Measurements from ENCODE around the gene KLHL30.
"Not testable (repeated sequence)": the region's sequence is repeated elsewhere in the genome, so short reads cannot be mapped to it uniquely, and the experiment has no call there.

The KLHL30 gene

DNA sequence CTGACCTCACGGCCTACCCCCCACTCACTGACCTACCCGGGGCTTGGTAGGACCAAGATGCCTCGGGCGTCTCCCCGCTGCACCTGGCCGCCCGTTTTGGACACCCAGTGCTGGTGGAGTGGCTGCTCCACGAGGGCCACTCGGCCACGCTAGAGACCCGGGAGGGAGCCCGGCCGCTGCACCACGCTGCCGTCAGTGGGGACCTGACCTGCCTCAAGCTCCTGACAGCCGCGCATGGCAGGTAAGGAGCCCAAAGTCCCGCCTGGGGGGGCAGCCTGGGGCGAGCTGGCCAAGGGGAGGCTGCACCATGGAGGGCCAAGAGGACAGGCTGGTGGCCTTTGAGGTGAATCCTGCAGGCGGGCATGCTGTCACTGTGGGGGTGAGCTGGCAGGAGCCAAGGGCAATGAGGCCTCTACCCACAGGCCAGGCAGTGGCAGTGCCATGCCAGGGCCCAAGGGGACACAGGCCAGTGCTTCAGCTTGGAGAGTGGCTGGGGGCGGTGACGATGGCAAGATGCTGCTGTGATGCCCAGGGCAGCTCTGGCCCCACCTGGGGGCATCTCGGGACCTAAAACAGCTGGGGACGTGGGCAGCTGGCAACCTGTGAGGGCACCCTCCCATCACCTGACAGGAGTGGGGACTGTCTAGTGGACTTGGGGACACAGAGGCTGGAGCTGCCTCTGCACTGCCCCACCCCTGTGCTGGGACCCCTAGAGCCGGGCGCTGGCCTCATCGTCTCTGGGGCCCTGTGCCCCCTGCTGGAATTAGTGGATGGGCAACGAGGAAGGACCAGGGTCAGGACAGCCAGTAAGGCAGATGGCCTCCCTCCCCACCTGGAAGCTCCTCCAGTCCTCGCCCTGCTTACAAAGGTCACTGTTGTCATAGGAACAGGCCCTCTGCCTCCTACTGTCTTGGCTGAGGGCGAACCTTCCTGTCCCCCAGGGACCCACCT is 36.3 kb upstream of the KLHL30 start:
- DNase-seq (ENCODE audit: low read depth in 2 of 2), result no peak

DNA sequence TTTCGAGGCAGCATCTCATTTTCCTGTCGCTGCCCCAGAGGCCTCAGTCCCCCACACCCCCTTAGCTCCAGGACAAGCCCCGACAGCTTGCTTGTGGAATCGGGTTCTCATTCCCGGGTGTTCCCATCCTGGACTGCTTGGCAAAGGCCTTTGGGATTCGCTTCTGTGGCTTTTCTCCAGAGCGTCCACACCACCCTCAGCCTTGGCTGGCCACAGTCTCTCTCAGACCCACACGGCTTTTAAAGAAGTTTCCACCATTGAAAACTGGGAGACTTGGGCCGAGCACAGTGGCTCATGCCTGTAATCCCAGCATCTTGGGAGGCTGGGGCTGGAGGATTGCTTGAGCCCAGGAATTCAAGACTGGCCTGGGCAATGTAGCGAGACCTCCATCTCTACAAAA is 35.6 kb upstream of the KLHL30 start:
- no peak for DNase-seq (ENCODE audit: low read depth in 2 of 2)

DNA sequence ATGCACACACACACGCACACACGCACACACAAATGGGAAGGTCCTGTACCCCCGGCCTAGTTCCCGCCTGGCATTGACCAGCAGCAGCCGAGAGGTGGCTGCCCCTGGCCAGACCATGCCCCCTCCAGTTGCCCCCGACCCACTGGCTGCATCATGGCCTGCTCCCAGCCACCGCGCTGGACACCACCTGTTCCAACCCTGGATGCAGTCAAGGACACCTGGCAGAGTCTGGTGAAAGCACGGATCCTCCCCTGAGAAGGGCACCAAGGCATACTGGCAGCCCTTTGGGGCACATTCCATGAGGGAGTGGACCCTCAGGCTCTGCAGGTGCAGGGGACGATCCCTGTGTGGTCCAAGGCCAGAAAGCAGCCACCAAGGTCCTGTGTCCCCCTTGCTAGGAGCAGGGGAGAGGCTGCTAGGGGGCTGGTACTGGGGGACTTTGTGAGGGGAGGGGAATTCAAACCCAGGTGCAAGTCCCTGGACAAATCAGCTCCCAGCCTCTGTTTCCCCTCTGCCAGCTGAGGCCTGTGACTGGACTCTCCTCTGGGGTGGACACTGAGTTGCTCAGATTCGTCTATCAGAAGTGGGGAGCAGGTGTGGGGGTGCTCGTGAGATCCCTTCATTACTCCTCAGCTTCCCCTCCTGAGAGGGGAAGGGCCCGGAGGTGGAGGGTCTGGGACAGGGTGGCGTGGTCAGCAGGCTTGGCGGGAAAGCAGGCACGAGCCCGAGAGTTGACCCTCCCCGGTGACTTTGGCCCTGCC is 34.8 kb upstream of the KLHL30 start:
- no peak for DNase-seq (ENCODE audit: low read depth in 2 of 2)

DNA sequence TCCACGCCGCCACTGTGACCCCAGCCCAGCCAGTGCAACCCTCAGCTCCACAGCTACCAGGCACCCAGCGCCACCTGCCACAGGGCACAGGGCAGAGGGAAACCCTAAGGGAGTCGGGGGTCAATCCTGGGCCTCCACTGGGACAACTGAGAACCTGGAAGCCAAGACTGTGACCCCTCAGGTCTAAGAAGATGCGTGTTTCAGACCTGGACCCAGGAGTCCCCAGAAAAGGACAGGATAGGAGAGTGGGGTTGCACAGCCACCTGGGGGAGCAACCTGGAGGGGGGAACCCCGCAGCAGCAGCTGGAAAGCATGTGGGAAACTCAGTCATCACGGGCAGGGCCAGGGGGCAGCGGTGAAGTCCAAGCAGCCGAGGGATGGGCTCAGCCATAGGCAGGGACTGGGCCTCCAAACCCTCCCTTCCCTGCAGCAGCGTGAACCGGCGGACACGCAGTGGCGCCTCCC is 34.2 kb upstream of the KLHL30 start:
- no peak for DNase-seq (ENCODE audit: low read depth in 2 of 2)

DNA sequence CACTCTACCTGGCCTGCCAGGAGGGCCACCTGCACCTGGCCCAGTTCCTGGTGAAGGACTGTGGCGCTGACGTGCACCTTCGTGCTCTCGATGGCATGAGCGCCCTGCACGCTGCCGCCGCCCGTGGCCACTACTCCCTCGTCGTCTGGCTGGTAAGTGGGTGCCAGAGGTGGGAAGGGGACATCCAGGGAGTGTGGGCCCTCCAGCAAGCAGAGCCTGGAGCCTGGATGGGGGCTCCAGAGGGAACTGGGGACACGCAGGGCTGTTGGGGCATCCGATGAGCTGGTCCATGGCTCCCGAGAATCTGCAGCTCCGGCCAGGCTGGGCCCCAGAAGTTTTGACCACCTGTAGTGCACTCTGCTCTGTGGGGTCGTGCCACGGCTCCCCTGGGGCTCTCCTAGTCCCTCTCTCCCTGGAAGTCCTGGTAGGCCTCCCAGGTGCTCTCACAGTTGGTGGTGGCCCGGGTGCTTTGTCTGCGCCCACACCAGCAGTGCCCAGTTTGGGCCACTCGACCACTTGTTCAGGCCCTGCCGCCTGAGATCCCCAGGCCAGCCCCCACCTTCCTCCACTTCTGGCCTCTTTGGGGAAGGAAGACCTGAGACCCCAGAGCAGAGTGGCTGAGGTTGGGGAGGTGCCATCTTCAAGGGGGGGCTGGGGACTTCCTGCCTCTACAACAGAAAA is 33.6 kb upstream of the KLHL30 start:
- no peak for DNase-seq (ENCODE audit: low read depth in 2 of 2)

DNA sequence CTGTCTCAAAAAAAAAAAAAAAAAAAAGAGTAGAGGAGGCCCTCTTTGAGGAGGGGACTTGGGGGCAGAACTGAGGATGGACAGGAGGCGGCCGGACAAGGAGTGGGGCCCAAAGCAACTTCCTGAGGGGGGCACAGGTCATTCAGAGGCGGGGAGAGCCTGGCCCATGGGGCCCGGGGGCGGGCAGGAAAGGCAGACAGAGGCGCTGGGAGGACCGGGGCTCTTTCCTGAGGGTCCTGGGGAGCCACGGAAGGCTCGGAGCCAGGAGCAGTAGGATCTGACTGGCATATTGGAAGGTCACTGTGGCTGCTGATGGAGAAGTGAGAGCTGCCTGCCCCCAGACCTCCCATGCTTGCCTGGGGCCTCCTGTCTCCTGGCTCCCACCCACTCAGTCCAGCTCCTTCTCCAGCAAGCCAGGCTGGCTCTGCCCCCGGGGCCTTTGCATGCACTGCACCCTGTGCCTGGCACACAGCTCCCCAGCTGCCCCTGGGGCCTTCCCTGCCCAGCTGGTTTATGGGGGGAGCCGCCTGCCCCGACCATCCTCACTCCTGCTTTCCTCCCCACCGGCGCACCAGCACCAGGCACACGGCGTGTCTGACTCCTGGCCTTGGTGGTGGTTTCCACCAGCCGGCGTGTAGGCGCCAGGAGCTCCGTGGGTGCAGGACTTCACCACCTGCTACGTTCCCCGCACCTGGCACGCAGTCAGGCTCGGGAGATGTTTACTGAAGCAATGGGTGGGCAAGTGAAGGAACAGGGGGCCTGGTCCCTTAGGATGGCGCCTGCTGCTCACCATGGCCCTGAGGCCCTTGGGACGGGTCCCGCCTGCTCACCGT is 32.7 kb upstream of the KLHL30 start:
- DNase-seq (ENCODE audit: low read depth in 2 of 2), result no peak

DNA sequence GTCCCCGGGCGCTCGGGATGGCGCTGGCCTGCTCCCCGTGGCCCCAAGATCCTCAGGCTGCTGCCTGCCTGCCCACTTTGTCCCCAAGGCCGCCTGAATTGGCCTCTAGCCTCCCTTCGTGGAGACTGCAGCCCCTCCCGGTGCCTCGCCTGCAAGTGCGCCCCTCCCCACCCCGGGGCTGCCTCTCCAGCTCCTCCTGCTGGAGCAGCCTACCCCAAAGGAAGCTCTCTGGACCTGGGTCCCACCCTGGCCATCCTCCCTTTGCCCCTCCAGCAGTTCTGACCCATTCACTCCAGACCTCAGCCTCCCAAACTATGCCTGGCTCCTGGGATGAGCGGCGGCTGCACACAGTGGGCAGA is 32.1 kb upstream of the KLHL30 start:
- no peak for DNase-seq (ENCODE audit: low read depth in 2 of 2)

DNA sequence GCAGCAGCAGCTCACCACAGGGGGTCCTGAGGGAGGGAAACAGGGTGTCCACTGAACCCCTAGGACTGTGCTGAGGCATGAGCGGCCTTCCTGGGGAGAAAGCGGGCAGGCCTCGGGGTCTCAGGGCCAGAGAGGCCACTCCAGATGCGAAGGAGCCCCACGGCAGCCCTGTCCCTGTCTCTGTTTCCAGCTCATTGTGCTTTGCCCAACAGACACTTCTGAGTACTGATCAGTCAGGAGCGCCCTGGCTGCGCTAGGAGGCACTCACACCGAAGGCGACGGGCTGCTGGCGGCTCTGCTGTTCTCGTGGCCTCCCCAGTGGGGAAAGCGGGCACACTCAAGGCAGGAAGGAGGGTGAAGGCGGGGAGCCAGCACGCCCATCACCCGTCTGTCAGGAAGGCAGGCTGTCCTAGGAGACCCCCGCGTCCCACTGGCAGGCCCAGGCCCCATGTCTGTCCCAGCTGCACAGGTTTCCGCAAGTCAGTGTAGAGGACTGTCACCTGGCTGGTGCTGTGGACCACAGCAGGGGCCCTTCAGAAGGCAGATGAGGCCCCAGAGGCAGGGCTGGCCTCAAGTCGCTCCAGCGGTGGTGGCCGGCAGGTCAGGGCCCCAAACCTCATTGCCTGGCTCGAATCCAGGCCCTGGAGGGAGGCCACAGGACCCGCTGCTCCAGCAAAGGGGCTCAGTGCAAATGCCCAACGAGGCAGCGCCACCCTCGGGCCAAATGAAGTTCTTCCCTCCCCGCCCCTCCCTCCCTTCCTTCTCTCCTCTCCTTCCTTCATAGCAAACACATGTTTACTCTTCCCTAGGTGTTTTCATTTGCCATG is 31.6 kb upstream of the KLHL30 start:
- no peak for DNase-seq (ENCODE audit: low read depth in 2 of 2)

DNA sequence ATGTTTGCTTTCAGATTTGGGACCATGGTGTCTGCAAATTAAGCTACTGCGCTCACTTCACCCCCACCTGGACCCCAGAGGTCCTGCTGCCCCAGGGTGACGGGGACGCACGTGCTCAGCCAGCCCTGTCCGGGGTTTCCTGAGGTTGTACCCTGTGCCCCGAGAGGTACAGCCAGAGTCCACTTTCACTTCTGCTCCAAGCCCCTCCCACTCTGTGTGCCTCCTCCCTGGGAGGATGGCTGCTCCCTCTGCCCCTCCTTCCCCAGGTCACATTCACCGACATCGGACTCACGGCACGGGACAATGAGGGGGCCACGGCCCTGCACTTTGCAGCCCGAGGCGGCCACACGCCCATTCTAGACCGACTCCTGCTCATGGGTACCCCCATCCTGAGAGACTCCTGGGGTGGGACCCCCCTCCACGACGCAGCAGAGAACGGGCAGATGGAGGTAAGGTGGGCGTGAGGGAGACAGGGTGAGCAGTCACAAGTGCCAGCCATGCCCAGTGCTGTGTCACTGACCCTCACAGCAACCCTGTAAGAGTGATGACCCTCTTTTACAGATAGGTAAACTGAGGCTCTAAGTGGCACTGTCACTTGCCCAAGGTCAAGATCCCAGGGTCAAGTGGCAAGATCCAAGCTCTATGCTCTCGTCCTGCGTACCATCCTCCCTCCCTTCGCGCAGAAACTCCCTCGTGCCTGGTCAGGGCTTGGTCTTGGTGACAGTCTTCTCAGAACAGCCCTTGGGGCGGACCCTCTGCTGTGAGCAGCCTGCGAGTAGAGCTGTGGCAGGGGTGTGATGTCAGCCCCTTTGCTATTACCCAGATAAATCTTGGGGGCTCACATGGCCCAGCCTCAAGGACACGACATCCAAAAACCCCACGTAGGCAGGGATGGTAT is 30.7 kb upstream of the KLHL30 start:
- no peak for DNase-seq (ENCODE audit: low read depth in 2 of 2)

DNA sequence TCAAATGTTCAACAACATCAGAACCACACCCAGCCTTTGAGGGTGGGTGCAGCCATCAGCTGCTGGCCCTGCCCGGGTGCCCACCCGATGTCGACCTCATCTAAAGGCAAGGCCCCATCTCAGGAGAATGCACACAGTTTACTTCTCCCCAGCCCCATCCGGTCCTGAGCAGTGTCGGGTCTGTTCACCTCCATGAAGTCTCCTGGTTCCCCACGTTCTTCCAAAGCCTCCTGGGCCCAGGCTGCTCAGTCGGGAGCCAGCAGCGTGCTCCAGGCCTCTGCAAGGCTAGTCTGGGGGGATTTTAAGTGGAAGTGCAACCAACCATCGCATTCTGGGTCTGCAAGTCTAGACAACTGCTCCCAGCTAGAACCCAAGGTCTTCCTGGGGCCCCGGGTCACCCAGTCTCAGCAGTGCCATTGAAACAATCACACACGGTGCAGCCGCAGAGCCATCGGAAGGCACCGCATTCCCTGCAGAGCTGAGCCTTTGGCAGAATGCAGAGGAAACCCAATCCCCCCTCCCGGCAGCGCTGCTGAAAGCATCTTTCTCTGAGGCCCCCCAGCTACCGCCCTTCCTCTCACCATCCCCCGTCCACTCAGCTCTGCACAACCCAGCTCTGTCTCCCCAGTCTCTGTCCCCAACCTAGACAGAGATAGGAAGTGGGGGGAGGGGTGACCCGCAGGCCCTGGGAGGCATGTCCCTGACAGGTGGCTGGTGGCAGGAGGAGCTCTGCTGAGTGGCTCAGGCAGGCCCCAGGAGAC is 29.9 kb upstream of the KLHL30 start:
- no peak for DNase-seq (ENCODE audit: low read depth in 2 of 2)

DNA sequence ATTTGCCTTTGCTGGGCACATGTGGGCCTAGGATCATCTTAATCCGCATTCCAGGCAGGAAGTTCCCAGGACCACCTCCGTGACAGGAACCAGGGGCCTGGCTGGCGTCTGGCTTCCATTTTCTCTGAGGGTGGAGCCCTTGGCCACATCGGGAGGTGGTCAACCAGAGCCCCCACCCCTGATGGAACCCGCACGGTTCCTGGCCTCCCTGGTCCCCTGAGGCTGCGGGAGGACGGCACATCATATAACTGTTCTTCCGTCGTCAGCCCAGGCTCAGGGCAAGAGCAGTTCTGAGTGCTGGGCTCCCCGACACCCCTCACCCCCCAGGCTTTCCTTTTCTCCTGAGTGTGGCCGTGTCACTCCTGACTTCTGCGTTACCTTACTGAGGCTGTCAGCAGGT is 24.9 kb upstream of the KLHL30 start:
- DNase-seq (ENCODE audit: low read depth in 2 of 2), result no peak

DNA sequence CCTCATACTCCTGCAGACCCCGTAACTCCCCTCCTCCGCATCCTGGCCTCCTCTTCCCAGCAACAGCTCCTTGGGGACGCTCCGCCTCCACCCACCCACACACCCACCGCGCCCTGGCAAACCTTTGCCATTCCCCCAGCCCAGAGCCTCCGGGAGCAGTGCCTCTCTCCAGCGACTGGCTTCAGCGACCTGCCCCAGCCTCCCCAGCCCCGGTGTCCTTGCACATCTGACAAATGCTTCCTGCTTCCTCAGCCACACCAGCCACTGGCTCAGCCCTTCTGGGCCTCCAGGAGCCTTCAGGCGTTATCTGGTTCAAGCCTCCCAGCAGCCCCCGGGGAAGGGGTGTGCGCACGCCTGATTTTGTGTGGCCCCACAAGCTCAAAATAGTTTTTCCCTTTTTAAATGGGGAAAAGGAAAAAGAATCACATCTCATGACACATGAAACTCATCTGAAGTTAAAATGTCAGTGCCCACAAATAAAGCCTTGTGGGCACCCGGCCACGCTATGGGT is 24.1 kb upstream of the KLHL30 start:
- no peak for DNase-seq (ENCODE audit: low read depth in 2 of 2)

DNA sequence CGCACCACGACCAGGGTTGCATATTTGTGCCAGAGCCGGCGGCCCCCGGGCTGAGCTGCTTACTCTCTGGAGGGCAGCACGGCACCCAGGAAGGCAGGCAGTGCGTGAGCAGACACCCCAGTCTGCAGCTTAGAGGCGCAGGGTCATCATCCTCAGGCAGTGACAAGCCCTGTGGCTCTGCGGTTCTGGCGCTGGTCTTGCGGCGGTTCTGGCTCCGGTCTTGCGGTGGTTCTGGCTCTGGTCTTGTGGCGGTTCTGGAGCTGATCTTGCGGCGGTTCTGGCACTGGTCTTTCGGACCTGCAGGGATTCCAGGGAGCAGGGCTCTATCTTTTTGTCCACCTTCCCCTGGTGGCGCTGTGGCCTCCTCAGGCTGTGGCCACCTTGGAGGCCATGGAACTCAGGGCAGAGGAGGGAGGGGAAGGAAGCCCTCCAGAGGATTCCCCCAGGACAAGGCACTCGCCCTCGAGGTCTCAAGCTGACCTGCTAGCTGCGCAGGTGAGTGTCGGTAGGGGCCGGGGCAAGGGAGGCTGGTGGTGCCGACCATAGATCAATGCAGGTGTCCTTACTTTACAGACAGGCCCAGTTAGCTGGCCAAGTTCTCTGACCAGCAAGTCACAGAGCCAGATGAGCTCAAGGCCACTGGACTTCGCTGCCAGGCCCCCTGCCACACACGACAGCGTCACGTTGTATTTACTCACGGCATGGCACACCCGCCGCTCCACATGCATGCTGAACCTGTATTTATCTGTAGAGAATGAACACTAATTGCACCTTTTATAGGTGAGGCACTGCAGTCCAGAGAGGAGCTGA is 23.4 kb upstream of the KLHL30 start:
- no peak for DNase-seq (ENCODE audit: low read depth in 2 of 2)

DNA sequence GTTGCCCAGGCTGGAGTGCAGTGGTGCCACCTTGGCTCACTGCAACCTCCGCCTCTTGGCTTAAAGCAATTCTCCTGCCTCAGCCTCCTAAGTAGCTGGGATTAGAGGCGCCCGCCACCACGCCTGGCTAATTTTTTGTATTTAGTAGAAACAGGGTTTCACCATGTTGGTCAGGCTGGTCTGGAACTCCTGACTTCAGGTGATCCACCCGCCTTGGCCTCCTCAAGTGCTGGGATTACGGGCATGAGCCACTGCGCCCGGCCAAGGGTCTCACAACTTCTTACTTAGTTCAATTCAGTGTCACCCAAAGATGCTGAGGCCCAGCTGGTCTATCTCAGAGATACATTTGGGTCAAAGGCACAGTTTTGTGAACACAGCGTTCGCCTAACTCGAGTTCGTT is 22.8 kb upstream of the KLHL30 start:
- DNase-seq (ENCODE audit: low read depth in 2 of 2), result not testable (repeated sequence)

DNA sequence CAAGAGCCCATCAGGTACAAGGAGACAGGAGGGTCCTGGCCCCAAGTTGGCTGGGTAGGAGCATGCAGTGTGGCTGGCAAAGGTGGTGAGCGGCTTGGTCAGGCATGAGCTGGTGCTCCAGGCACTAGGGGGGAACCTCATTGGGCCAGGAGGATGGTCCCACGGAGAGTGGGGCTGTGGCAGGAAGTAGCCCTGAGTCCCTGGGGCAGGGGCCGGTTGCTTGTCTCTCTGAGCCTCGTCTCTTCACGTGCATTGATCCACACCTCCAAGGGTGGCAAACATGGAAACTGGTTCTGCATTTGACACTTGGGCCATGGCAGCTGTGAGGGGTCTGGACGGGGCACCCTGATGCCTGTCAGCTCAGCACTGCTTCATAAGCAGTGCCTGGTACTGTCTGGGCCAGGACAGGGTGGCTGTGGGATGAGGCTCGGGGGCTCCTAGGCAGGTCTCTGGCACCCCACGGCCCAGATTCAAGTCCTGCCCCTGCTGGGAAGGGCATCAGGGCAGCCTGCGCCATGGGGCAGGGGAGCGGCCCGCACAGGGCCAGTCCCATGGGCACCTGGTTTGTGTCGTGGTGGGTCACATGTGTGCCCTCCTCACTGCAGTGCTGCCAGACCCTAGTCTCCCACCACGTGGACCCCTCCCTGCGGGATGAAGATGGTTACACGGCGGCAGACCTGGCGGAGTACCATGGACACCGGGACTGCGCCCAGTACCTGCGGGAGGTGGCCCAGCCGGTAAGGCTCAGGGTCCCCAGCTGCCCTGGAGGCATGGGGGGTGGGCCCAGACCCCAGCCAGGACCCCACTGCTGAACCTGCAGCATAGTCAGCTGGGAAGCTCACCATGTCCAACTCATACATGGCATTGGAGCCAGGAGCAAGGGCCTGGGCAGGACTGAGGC is 21.9 kb upstream of the KLHL30 start:
- DNase-seq (ENCODE audit: low read depth in 2 of 2), result no peak
